HG02642 (cell line): ENCODE results near the gene TRIML1.
"Not testable (repeated sequence)": the region's sequence is repeated elsewhere in the genome, so short reads cannot be mapped to it uniquely, and the experiment has no call there.

Experiments used
- ATAC-seq: cut with Tn5 transposase; IDR thresholded peaks from one replicate; pipeline ENCODE4 v1.9.1; 2021; ENCODE audit warnings: mild to moderate bottlenecking; ENCODE audit not compliant: unreplicated experiment, poor library complexity

TRIML1 gene

GRCh38 chr4:188147176-188147575 lies 7.9 kb downstream of the TRIML1 start:
- ATAC-seq: no peak

GRCh38 chr4:188147776-188148175 lies 8.5 kb downstream of the TRIML1 start:
- no peak for ATAC-seq

- no peak for ATAC-seq
Measured at GRCh38 chr4:188154668-188155405, 15.6 kb downstream of the TRIML1 start.

- no peak for ATAC-seq
Measured at GRCh38 chr4:188158336-188158735, 19.1 kb downstream of the TRIML1 start.

GRCh38 chr4:188159513-188160226 lies 20.4 kb downstream of the TRIML1 start:
- not testable (repeated sequence) for ATAC-seq

GRCh38 chr4:188160406-188160805 lies 21.2 kb downstream of the TRIML1 start:
- ATAC-seq: no peak

GRCh38 chr4:188161167-188161566 lies 21.9 kb downstream of the TRIML1 start:
- no peak for ATAC-seq

- ATAC-seq: no peak
Measured at GRCh38 chr4:188162698-188163097, 23.5 kb downstream of the TRIML1 start.

- ATAC-seq: no peak
Measured at GRCh38 chr4:188168726-188169373, 29.6 kb downstream of the TRIML1 start.

DNA sequence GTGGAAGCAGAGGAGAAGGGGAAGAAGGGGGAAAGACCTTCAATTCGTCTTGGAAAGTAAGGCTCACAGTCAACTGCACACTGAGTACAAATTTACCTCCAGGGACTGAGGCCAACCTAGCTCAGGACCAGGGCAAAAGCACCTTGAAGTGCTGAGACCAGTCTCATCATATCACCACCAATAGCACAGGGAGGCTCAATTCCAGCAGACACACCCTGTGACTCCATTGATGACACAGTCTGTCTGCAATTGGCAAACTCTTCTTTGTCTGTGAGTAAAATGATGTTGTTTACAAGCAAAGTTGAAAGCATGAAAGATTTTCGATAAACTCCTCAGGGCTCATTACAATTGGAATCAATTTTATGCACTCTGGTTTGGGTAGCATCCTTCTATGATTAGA lies 32.3 kb downstream of the TRIML1 start:
- no peak for ATAC-seq

- ATAC-seq: no peak
Measured at GRCh38 chr4:188175288-188175687, 36.0 kb downstream of the TRIML1 start.

DNA sequence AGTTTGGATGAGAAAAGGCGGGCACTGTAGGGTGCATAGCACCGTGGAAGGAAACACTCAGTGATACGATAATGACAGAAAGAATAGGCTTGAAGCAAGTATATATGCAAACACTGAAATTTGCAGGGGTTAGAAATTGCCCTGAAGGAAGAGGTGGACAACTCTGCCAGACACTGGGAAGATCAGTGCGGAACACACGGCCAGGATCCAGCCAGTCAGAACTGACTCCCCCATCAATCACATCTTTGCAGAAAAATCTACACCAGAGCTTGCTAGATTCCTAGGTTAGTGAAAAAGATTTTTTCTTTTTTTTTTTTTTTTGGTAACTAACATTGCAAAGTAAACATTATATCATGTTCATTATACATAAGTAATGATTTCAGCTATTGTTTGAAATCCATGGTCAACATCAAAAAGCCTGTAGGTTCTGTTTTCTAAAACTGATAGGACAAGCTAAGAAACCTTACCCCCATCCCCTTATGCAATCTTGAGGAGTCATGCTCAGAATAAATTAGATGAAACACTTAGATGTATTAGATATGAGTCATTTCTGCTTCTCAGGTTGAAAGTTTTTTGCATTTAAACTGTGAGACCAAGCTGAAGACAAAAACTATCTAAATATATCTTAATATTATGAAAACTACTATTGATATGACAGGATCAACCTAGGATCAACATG lies 38.9 kb downstream of the TRIML1 start:
- no peak for ATAC-seq

GRCh38 chr4:188178806-188179205 lies 39.6 kb downstream of the TRIML1 start:
- no peak for ATAC-seq

- ATAC-seq: no peak
Measured at GRCh38 chr4:188187106-188187505, 47.9 kb downstream of the TRIML1 start.

- no peak for ATAC-seq
Measured at GRCh38 chr4:188190461-188190860, 51.2 kb downstream of the TRIML1 start.

DNA sequence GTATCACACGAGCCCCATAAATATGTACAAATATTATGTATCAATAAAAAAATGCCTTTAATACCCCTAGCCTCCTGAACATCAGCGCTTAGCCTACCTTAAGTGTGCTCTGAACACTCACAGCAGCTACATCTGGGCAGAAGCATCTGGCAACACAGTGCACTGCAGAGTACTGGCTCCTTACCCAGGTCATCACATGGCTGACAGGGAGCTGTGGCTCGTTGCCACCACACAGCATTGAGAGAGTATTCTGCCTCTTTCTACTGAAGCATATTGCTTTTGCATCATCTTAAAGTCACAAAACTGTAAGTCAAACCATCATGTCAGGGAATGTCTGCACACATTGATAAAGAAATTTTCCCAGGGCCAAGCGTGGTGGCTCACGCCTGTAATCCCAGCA lies 55.2 kb downstream of the TRIML1 start:
- no peak for ATAC-seq

DNA sequence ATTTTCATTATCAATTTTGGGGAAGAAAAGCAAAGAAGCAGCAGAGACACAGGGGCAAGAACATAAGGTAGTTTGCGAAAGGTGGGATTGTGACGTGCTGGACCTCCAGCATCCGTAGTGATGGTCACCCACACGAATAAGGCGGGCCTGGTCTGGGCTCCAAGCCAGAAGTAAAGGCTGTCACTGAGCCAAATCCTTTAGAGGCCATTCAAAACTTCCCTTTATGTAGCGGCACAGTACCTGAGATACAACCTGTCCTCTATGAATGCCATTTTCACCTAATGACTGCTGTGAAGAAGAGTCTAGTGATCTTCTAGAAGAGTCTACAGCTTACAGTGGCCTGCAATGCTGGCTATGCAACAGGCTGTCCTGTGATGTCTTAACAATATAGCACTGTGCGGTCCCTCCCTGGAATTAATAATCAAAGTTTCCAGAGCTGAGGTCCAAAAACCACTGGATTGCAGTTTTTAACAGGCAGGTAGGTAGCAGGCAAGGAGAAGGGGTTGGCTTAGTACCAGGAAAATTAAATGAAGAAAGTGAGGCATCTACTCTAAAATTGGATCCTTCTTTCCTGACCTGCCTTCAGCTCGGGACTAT lies 56.2 kb downstream of the TRIML1 start:
- no peak for ATAC-seq

DNA sequence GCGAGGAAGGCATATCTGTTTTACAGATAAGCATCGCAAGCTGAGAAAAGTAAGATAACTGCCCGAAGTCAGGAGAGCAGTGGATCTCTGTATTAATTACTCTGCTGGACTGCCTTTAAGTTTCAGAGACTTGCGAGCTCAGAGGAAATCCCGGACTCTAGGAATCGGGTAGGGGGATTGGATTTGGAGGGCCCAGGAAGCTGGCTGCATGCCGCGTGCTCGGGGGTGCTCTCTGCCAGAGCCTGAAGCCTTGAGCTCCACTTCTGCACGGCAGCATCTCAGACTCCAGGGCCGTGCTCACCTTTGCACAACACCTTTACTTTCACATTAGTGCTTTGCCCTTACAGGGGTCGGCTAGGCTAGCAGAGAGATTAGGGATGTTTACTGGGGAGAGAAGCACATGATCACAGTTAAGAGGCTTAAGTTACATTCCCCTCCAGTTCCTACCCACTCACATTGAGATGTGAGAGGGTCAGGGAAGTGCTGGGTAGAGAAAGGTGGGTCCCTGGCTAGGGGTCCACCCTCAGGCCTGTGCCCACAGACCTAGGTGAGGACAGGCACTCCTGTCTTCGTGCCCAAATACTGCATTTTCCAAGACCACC lies 57.0 kb downstream of the TRIML1 start:
- no peak for ATAC-seq
